WTC11 (cell line): ENCODE measurements around the gene CALCB. TPM values are rescaled to one million over a fixed set of nuclear protein-coding genes. Genes with fewer than 3 reads are reported as not detected.

Source experiments
- ATAC-seq: fragments of 200-7000 bp; cut with Tn5 transposase; 2 replicates; pipeline ENCODE4 v1.10.0; 2021; ENCODE audit warnings: mild to moderate bottlenecking, moderate library complexity
- CTCF ChIA-PET: fragments of 300-600 bp; sonication (Branson Sonifier 250); formaldehyde crosslinking; loops from one replicate; lab custom pipeline; 2021; ENCODE audit warnings: antibody characterized with exemption; lab: Charles Lee
- POLR2A ChIA-PET: fragments of 350-600 bp; sonication (Branson Sonifier 250); formaldehyde crosslinking; loops from one replicate; lab custom pipeline; 2021; ENCODE audit warnings: antibody characterized with exemption; lab: Charles Lee
- DNase-seq: peaks from one replicate; pipeline ENCODE4 v3.0.0; 2021; ENCODE audit warnings: low spot score
- H3K27ac Mint-ChIP-seq: 2 replicates; pipeline ENCODE4 v1.8.0; 2021; ENCODE audit warnings: mixed read lengths
- H3K27me3 Mint-ChIP-seq: 2 replicates; pipeline ENCODE4 v1.8.0; 2021; ENCODE audit warnings: low read depth, mild to moderate bottlenecking, moderate library complexity, mixed read lengths
- H3K36me3 Mint-ChIP-seq: 2 replicates; pipeline ENCODE4 v1.8.0; 2021; ENCODE audit warnings: mixed read lengths
- H3K4me1 Mint-ChIP-seq: 2 replicates; pipeline ENCODE4 v1.8.0; 2022; ENCODE audit warnings: mixed read lengths
- H3K4me3 Mint-ChIP-seq: 2 replicates; pipeline ENCODE4 v1.8.0; 2021; ENCODE audit warnings: mild to moderate bottlenecking, moderate library complexity, mixed read lengths
- H3K9me3 Mint-ChIP-seq: 2 replicates; pipeline ENCODE4 v1.8.0; 2021; ENCODE audit warnings: mixed read lengths
- FOXK1 ChIP-seq: sonication (generic); formaldehyde crosslinking; IDR thresholded peaks from 2 replicates; pipeline ENCODE4 v1.8.0; 2022; ENCODE audit warnings: mild to moderate bottlenecking, moderate library complexity, missing genetic modification reagents
- GABPB1 ChIP-seq: sonication (generic); formaldehyde crosslinking; IDR thresholded peaks from 2 replicates; pipeline ENCODE4 v1.8.1; 2023; ENCODE audit warnings: mild to moderate bottlenecking, missing genetic modification reagents
- GRHL2 ChIP-seq: fragments of 250-450 bp; sonication (Bioruptor Pico); IDR thresholded peaks from 2 replicates; pipeline ENCODE4 v1.8.0; 2022; ENCODE audit warnings: mild to moderate bottlenecking, moderate library complexity; ENCODE audit not compliant: insufficient replicate concordance, severe bottlenecking
- HMGA2 ChIP-seq: fragments of 250-450 bp; sonication (Bioruptor Pico); IDR thresholded peaks from 2 replicates; pipeline ENCODE4 v1.4.0; 2021; ENCODE audit warnings: mild to moderate bottlenecking, moderate library complexity
- NFYB ChIP-seq: sonication (generic); formaldehyde crosslinking; conservative IDR thresholded peaks from 2 replicates; pipeline ENCODE4 v1.8.0; 2022; ENCODE audit warnings: low read depth, missing genetic modification reagents
- ZNF317 ChIP-seq: sonication (generic); formaldehyde crosslinking; IDR thresholded peaks from 2 replicates; pipeline ENCODE4 v1.8.1; 2023; ENCODE audit warnings: low read depth, mild to moderate bottlenecking, moderate library complexity, missing genetic modification reagents, borderline replicate concordance
- ZNF396 ChIP-seq: fragments of 250-450 bp; sonication (Bioruptor Pico); IDR thresholded peaks from 2 replicates; pipeline ENCODE4 v1.8.0; 2021; ENCODE audit warnings: mild to moderate bottlenecking, moderate library complexity, borderline replicate concordance
- total RNA-seq: library from RNA; stranded (reverse); gene quantifications from 3 replicates; pipeline ENCODE4 v1.2.3, GENCODE V29; 2021
- TF ChIP-seq, protein P1 (sequence below): sonication (generic); formaldehyde crosslinking; IDR thresholded peaks from 2 replicates; pipeline ENCODE4 v1.8.1; 2023; ENCODE audit warnings: mild to moderate bottlenecking, moderate library complexity, missing genetic modification reagents
- TF ChIP-seq, protein P2 (sequence below): sonication (generic); formaldehyde crosslinking; IDR thresholded peaks from 2 replicates; pipeline ENCODE4 v1.8.0; 2023; ENCODE audit warnings: missing genetic modification reagents, mild to moderate bottlenecking, borderline replicate concordance
- TF ChIP-seq, protein P3 (sequence below): sonication (generic); formaldehyde crosslinking; IDR thresholded peaks from 2 replicates; pipeline ENCODE4 v1.8.0; 2022; ENCODE audit warnings: mild to moderate bottlenecking, missing genetic modification reagents
- TF ChIP-seq, protein P4 (sequence below): sonication (generic); formaldehyde crosslinking; conservative IDR thresholded peaks from 2 replicates; pipeline ENCODE4 v1.8.1; 2023; ENCODE audit warnings: mild to moderate bottlenecking, low read depth, missing genetic modification reagents, moderate library complexity
- TF ChIP-seq, protein P5 (sequence below): sonication (generic); formaldehyde crosslinking; IDR thresholded peaks from 2 replicates; pipeline ENCODE4 v1.8.1; 2023; ENCODE audit warnings: mild to moderate bottlenecking, missing genetic modification reagents
- TF ChIP-seq, protein P6 (sequence below): sonication (generic); formaldehyde crosslinking; IDR thresholded peaks from 2 replicates; pipeline ENCODE4 v1.8.0; 2022; ENCODE audit warnings: missing genetic modification reagents
- TF ChIP-seq, protein P7 (sequence below): fragments of 250-450 bp; sonication (Bioruptor Pico); IDR thresholded peaks from 2 replicates; pipeline ENCODE4 v2.1.2; 2022; ENCODE audit warnings: mild to moderate bottlenecking, moderate library complexity

Gene CALCB
- total RNA-seq, 1 experiment from 2014 or later: 3.2 TPM

DNA sequence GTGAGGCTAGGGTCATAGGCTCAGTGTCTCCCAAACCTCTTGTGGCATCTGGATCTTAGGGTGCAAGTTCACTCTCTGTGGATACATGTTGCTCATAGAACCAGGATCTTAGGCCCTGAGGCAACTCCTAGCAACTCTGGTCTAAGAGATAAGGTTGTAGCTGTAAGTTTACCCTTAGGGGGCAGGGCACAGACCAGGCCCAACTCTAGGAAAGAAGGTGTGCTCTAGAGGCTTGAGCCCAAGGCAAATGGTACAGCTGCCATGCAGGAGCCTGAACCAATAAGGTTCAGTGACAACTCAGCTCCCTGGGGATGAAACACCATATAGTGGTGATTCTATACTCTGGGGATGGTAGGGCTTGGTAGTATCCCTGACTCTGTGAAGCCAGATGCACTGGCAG lies 17.8 kb downstream of the CALCB start:
- no peak for DNase-seq
- Mint-ChIP-seq H3K4me1 (peaks cover 4% of the 10 kb centered on the region; the same call in 1 of the 2 replicates), H3K27me3 (no peaks in the 10 kb centered on the region), H3K36me3 (no peaks in the 10 kb centered on the region), H3K4me3 (no peak overlapping the region), H3K9me3 (peaks cover 14% of the 10 kb centered on the region), H3K27ac (no peak overlapping the region)
- ATAC-seq: peak; percentile 16; the same call in 1 of the 2 replicates
- CTCF ChIA-PET: interaction anchor here (0.6 to 2.5 kb wide), 7 partner anchors 10 to 183 kb away, joined by 3 to 24 read pairs (median 5); partner anchors contain the start of gene INSC
- TF ChIP-seq, protein P1, sequence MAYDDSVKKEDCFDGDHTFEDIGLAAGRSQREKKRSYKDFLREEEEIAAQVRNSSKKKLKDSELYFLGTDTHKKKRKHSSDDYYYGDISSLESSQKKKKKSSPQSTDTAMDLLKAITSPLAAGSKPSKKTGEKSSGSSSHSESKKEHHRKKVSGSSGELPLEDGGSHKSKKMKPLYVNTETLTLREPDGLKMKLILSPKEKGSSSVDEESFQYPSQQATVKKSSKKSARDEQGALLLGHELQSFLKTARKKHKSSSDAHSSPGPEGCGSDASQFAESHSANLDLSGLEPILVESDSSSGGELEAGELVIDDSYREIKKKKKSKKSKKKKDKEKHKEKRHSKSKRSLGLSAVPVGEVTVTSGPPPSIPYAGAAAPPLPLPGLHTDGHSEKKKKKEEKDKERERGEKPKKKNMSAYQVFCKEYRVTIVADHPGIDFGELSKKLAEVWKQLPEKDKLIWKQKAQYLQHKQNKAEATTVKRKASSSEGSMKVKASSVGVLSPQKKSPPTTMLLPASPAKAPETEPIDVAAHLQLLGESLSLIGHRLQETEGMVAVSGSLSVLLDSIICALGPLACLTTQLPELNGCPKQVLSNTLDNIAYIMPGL (CRISPR knock-in tag): no peak
- TF ChIP-seq FOXK1: no peak
- POLR2A ChIA-PET: no interaction called here

DNA sequence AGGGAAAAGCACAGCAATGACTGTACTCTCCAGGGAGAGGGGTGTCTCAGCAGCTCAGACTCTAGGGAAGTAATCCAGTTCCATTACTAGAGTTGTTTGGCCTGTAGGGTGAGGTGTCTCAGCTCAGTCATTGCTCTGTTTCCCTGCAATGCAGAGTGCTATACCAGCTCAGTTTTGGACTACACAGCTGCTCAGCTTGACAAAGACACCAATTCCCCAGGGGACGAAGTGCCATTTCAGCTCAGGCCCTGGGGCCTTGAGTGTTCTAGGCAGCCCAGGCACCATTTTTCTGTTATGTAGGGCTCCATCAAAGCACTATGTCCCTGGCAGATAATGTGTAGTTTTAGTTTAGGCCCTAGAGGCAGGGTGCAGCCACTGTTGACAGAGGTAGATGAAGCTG lies 18.2 kb downstream of the CALCB start:
- no peaks in the 10 kb centered on the region for H3K36me3 Mint-ChIP-seq
- ChIA-PET CTCF (interaction anchor here (0.6 to 2.5 kb wide), 7 partner anchors 9 to 184 kb away, joined by 3 to 24 read pairs (median 5); partner anchors contain the start of gene INSC), POLR2A (no interaction called here)
- H3K27ac Mint-ChIP-seq: no peak overlapping the region
- ATAC-seq (no peak), DNase-seq (no peak)
- H3K4me1 Mint-ChIP-seq: peaks cover under 1% of the 10 kb centered on the region; the same call in 1 of the 2 replicates
- no peak overlapping the region for H3K4me3 Mint-ChIP-seq
- peaks cover 12% of the 10 kb centered on the region for H3K9me3 Mint-ChIP-seq
- H3K27me3 Mint-ChIP-seq: no peaks in the 10 kb centered on the region
- TF ChIP-seq, protein P2, sequence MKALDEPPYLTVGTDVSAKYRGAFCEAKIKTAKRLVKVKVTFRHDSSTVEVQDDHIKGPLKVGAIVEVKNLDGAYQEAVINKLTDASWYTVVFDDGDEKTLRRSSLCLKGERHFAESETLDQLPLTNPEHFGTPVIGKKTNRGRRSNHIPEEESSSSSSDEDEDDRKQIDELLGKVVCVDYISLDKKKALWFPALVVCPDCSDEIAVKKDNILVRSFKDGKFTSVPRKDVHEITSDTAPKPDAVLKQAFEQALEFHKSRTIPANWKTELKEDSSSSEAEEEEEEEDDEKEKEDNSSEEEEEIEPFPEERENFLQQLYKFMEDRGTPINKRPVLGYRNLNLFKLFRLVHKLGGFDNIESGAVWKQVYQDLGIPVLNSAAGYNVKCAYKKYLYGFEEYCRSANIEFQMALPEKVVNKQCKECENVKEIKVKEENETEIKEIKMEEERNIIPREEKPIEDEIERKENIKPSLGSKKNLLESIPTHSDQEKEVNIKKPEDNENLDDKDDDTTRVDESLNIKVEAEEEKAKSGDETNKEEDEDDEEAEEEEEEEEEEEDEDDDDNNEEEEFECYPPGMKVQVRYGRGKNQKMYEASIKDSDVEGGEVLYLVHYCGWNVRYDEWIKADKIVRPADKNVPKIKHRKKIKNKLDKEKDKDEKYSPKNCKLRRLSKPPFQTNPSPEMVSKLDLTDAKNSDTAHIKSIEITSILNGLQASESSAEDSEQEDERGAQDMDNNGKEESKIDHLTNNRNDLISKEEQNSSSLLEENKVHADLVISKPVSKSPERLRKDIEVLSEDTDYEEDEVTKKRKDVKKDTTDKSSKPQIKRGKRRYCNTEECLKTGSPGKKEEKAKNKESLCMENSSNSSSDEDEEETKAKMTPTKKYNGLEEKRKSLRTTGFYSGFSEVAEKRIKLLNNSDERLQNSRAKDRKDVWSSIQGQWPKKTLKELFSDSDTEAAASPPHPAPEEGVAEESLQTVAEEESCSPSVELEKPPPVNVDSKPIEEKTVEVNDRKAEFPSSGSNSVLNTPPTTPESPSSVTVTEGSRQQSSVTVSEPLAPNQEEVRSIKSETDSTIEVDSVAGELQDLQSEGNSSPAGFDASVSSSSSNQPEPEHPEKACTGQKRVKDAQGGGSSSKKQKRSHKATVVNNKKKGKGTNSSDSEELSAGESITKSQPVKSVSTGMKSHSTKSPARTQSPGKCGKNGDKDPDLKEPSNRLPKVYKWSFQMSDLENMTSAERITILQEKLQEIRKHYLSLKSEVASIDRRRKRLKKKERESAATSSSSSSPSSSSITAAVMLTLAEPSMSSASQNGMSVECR (CRISPR knock-in tag): no peak
- TF ChIP-seq ZNF317 (no peak), HMGA2 (CRISPR knock-in tag) (no peak), ZNF396 (CRISPR knock-in tag) (no peak), GRHL2 (CRISPR knock-in tag) (no peak), NFYB (CRISPR knock-in tag) (no peak), GABPB1 (no peak)
- TF ChIP-seq, protein P3, sequence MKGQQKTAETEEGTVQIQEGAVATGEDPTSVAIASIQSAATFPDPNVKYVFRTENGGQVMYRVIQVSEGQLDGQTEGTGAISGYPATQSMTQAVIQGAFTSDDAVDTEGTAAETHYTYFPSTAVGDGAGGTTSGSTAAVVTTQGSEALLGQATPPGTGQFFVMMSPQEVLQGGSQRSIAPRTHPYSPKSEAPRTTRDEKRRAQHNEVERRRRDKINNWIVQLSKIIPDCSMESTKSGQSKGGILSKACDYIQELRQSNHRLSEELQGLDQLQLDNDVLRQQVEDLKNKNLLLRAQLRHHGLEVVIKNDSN (CRISPR knock-in tag): no peak
- TF ChIP-seq, protein P4, sequence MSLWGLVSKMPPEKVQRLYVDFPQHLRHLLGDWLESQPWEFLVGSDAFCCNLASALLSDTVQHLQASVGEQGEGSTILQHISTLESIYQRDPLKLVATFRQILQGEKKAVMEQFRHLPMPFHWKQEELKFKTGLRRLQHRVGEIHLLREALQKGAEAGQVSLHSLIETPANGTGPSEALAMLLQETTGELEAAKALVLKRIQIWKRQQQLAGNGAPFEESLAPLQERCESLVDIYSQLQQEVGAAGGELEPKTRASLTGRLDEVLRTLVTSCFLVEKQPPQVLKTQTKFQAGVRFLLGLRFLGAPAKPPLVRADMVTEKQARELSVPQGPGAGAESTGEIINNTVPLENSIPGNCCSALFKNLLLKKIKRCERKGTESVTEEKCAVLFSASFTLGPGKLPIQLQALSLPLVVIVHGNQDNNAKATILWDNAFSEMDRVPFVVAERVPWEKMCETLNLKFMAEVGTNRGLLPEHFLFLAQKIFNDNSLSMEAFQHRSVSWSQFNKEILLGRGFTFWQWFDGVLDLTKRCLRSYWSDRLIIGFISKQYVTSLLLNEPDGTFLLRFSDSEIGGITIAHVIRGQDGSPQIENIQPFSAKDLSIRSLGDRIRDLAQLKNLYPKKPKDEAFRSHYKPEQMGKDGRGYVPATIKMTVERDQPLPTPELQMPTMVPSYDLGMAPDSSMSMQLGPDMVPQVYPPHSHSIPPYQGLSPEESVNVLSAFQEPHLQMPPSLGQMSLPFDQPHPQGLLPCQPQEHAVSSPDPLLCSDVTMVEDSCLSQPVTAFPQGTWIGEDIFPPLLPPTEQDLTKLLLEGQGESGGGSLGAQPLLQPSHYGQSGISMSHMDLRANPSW: no peak
- TF ChIP-seq, protein P5, sequence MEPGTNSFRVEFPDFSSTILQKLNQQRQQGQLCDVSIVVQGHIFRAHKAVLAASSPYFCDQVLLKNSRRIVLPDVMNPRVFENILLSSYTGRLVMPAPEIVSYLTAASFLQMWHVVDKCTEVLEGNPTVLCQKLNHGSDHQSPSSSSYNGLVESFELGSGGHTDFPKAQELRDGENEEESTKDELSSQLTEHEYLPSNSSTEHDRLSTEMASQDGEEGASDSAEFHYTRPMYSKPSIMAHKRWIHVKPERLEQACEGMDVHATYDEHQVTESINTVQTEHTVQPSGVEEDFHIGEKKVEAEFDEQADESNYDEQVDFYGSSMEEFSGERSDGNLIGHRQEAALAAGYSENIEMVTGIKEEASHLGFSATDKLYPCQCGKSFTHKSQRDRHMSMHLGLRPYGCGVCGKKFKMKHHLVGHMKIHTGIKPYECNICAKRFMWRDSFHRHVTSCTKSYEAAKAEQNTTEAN (CRISPR knock-in tag): no peak
- TF ChIP-seq, protein P6, sequence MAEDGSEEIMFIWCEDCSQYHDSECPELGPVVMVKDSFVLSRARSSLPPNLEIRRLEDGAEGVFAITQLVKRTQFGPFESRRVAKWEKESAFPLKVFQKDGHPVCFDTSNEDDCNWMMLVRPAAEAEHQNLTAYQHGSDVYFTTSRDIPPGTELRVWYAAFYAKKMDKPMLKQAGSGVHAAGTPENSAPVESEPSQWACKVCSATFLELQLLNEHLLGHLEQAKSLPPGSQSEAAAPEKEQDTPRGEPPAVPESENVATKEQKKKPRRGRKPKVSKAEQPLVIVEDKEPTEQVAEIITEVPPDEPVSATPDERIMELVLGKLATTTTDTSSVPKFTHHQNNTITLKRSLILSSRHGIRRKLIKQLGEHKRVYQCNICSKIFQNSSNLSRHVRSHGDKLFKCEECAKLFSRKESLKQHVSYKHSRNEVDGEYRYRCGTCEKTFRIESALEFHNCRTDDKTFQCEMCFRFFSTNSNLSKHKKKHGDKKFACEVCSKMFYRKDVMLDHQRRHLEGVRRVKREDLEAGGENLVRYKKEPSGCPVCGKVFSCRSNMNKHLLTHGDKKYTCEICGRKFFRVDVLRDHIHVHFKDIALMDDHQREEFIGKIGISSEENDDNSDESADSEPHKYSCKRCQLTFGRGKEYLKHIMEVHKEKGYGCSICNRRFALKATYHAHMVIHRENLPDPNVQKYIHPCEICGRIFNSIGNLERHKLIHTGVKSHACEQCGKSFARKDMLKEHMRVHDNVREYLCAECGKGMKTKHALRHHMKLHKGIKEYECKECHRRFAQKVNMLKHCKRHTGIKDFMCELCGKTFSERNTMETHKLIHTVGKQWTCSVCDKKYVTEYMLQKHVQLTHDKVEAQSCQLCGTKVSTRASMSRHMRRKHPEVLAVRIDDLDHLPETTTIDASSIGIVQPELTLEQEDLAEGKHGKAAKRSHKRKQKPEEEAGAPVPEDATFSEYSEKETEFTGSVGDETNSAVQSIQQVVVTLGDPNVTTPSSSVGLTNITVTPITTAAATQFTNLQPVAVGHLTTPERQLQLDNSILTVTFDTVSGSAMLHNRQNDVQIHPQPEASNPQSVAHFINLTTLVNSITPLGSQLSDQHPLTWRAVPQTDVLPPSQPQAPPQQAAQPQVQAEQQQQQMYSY: no peak
- TF ChIP-seq, protein P7, sequence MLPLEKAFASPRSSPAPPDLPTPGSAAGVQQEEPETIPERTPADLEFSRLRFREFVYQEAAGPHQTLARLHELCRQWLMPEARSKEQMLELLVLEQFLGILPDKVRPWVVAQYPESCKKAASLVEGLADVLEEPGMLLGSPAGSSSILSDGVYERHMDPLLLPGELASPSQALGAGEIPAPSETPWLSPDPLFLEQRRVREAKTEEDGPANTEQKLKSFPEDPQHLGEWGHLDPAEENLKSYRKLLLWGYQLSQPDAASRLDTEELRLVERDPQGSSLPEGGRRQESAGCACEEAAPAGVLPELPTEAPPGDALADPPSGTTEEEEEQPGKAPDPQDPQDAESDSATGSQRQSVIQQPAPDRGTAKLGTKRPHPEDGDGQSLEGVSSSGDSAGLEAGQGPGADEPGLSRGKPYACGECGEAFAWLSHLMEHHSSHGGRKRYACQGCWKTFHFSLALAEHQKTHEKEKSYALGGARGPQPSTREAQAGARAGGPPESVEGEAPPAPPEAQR (CRISPR knock-in tag): no peak
